ENCODE data around the gene CALU.

CALU gene

DNA sequence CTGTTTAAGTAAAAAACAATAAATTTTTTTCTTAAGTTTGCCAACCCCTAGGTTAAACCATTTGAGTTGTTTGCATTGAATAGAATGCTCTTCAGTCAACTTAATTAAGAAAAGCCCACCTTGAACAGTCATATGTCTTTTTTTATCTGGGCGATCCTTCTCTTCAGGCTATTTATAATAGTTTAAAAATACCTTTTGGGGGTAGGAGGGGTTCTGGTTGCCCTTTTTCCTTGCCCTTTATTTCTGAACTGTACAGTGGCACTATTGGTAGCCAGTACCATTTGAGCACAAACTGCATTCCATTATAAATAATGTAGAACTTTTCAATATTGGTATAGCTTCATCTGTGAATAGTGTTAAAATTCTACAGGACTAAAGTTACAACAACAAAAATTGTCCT lies 13.1 kb downstream of the CALU start:
- no peak for DNase-seq

DNA sequence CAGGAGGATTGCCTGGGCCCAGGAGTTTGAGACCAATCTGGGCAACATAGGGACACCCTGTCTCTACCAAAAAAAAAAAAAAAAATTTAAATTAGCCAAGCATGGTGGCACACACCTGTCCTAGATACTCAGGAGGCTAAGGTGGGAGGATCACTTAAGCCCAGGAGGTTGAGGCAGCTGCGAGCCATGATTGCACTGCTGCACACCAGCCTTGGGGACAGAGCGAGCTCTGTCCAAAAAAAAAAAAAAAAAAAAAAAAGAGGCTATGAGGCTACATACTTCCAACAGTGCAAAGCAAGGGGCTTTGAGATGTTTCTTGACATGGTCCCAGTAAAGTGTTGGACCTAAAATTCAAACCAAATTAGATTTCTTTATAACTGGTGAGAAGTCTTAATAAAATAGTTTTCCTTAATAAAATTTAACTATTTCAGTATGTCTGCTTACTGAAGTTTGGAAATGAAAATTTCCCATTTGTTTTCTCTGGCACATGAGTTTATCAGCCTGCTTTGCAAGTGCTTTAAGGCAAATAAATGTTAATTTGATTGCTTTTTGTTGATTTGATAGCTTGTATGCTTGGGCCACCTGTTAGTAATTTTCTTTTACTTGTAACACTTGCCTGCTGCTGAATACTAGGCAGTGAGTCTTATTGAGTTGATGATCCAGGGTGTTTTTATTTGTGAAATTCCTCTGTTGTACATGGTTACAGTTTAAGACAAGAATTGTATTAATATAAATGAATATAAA lies 16.1 kb downstream of the CALU start:
- no peak for DNase-seq

DNA sequence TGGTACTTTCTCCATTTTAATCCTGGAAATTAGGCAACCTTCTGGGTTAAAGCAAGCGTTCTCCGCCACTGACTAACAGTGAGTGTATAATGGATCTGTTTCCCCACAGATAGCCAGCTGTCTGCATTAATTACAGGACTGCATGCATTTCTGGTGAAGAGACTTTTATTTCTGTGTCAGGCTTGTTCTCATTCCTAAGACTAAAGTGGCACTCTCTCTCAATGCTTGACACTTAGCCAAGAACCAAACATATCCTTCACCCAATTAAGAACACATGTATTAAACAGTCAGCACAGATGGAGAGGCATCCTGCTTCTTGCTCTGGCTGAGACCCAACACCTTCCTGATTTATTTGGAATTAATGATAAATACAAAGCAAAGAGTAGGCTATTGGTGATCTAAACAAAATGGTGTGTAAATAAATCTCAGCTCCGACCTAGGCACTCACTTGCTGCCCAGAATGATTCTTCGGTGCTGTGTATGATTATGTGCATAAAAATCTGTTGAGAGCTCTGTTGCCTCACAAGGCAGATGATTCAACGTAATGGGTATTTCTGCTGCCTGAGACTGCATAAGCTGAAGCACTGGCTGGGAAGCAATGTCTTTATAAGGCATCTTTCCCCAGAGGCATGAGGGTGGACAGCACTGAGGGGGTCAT lies 16.8 kb downstream of the CALU start:
- DNase-seq = peak; percentile 37

DNA sequence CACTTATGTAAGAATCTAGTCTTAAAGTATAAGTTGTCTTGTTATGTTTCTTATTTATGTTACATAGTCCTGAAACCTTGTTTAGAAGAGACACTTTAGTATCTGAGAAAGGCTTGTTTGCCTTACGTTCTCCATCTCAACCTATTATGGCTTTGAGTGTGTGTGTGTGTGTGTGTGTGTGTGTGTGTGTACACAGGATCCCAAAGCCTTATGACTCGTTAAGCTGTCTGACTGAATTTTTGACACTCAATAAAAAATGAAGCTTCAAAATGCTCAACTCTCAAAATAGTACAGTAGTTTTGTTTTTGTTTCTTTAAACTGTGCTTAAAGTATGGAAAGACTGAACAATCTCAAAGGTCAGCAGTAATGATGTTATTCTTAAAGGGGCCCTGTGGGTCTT lies 18.0 kb downstream of the CALU start:
- DNase-seq = no peak

DNA sequence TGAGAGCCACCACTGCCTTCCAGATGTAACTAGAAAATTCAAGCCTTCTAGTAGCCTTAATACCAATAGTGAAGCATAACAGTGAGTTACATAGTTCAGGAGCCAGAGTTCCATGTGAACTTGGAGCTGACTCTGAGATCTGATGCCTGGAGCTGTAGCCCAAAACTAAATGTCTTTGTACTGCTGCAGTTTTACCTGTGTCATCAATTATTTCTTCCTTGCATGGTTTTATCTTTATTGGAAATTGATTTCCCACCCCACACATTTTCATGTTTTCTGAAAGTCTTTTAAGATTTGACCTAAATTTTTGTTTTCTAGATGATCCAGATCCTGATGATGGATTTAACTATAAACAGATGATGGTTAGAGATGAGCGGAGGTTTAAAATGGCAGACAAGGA lies 19.4 kb downstream of the CALU start:
- no peak for DNase-seq

DNA sequence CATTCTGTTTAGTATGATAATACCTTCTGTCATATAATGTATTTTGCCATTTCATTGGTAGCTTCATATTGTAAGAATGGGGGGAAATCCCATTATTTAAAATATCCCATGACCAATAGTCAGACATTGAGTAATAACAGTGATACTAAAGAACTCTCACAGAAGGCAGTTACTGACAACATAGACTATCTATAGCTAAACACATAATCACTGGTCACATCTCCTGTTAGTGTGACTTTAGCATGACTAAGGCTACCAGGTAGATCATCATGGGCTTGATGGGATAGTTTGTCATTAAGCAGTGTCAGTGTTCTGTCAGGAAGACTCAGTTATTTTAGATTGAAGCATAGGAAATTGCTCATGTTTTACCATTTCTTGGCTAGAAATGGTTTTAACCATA lies 20.1 kb downstream of the CALU start:
- DNase-seq = no peak

DNA sequence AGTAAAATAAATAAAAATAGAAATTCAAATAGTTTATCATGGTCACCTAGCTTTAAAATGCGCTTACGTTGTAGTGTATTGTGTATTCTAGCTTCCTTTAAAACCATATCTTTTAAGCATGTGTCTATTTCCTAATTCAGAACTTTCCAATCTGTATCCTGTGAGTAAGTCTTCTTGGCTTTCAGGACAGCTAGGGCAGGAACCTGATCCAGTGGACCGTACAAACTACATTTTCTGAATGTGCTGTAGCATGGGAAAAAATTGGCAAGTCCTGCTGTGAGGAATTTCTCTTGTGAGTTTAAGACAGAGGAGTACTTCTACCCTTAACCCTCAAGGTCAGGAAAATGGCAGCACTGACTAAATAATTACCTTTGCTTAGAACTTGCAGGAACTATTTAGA lies 24.4 kb downstream of the CALU start:
- DNase-seq = no peak

DNA sequence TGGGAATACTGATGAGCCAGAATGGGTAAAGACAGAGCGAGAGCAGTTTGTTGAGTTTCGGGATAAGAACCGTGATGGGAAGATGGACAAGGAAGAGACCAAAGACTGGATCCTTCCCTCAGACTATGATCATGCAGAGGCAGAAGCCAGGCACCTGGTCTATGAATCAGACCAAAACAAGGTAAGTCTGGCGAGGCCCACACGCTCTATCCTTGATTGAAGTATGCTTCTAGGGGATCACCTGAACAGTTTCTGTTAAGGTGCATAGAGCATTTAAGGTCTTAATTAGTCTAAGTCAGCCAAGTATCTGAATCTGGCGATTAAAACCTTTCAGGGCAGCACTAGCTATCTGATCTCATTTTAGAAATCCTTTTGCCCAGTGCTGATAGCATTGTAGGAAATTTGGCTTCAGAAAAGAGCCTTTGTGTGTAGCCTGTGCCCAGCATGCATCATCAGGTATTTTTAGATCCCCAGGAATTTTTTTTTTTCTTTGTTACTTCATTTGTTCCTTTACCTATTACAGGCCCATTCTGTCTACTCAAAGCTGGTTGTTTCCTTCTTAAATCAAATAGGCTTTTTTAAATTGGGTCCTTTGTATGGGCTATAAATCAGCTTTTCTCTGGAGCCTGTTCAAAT lies 28.4 kb downstream of the CALU start:
- DNase-seq = no peak

DNA sequence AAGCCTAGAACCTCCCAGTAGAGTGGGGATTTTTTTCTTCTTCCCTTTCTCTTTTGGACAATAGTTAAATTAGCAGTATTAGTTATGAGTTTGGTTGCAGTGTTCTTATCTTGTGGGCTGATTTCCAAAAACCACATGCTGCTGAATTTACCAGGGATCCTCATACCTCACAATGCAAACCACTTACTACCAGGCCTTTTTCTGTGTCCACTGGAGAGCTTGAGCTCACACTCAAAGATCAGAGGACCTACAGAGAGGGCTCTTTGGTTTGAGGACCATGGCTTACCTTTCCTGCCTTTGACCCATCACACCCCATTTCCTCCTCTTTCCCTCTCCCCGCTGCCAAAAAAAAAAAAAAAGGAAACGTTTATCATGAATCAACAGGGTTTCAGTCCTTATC lies 31.1 kb downstream of the CALU start:
- no peak for DNase-seq

DNA sequence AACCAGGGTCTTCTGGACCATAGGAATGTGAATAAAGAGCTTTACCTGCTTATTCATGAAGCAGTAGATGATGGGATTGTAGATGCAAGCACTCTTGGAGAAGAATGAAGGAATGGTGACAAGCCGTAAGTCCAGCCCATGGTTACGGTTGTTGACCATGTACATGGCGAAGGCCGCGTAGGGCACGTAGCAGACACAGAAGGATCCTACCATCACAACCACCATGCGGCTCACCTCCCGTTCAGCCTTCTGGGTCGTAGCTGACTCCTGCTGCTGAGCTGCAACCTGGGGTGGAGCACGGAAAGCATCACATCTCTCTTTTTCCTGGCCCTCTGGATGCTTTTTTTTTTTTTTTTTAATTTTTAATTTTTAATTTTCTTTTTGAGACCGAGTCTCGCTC lies 34.4 kb downstream of the CALU start:
- DNase-seq = no peak

DNA sequence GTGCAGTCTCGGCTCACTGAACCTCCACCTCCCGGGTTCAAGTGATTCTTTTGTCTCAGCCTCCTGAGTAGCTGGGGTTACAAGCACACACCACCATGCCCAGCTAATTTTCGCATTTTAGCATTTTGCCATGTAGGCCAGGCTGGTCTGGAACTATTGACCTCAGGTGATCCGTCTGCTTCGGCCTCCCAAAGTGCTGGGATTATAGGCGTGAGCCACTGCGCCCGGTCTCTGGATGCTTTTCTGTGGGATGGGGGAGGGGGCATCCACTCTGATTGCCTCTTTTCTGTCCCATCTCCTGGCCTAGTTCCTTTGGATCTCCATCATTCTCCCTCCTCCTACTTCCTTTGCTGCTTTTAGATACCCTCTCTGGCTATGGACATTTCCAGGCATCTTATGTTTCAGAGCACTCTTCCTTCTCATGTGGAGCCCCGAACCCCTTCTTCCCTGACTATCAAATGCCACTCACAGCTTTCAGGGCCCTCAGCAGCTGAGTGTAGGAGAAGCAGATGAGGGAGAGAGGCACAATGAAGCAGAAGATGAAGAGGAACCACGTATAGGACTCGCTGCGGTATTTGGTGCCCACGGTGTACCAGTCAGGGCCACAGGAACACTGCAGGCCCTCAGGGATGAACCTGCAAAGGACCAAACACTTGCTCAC lies 35.0 kb downstream of the CALU start:
- no peak for DNase-seq

DNA sequence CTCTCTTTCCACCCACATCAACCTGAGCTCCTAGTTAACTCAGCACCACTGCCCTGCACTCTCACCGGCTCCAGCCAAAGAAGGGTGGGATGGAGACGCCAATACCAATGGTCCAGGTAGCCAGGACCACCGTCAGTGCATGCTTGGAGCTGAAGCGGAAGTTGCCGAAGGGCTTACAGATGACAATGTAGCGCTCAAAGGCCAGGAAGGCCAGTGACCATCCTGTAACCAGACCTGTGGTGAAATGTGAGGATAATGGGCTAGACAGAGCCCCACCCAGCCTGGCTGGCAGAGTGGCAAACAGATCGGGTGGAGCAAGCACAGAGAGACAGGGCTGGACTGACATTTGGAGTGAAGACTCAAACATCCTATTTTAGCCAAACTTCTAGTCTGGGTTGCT lies 35.8 kb downstream of the CALU start:
- DNase-seq = no peak

DNA sequence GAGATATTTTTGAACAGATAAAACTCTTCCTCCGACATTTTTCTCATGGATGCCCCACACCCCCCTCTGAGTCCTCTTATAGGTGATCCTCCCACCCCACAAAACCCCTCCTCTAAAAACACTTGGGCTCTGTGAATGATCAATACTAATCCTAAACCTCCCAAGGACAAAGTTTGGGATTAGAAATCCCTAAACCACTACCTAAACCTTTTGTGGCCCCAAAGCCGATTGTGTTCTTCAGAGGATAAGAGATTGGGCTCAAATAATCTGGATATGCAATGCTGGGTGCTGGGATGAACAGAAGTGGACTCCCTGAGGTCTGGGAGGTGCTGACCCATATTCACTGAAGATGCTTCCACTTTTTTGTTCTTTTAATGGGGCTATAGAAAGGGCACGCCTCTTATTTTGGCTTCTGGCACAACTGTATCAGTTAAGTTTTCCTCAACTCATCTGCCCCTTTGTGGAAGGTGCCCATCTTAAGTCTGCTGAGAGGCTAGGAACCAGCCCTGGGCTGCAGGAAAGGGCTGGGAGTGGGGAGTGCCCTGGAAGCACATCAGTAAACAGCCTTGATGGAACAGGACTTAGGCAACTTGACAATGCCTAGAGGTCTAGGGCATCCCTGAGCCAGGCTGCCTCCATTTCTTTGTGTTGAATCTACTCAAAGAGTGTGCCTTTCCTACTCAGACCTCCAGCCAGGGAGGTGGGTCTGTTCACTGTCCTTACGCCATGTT lies 36.8 kb downstream of the CALU start, which contains the start of gene OPN1SW:
Gene OPN1SW (minus strand): TSS at position 51 of the 731 bp plus-strand sequence. CDS start 13 bp downstream, at position 38.
- no peak for DNase-seq

DNA sequence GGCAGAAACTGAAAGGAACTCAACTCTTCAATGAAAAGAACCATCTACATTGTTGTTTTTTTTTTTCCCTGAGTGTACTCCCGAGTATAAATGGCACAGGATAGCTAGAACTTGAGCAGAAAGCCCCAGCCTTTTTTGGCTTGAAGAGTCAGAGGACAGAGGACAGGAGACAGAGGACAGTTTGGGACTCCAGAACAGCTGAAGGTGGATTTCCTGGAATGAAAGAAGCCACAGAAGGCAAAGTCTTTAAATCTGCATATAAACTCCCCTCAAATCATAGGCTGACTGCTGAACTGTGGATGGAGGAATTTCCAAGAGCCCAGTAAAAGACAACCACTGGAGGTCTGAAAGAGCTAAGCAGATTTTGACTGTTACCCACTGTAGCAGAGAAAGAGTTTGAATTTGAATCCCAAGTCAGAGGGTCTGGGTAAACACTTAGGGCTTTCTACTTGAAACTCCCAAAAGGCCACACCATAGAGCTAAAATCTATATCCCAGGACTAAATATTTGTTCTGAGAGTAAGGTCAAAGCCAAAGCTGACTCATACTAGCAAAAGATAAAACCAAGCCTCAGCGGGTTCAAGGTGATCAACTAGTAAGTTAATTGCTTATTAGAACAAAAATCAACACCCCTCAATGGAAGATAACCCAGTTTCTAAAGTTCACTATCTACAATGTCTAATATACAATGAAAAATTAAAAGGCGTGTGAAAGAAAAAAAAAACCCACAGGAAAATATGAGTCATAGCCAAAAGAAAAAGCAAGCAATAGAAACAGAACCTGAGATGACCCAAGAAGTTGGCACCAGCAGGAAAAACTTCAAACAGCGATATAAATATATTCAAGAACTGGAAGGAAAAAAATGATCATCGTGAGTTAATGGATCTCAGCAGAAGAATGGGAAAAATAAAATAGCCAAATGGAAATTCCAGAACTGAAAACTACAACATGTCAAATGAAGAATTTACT lies 38.3 kb downstream of the CALU start:
- DNase-seq = no peak

DNA sequence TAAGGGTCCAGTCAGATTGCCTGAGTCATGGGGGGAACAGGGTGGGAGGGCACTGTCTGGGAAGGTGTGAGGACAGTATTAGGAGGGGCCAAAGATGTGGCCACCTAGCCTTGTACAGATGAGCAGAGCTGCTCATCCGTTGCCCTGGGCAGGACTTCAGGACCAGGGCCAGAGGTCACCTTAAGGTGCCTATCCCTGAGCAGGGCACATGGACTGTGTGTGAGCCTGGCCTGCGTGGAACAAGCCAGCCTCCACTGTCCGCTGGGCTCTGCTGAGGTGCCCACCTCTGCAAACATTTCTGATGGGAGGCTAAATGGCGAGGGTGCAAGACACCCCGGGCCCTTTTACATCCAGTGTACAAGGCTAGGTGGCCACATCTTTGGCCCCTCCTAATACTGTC lies 39.8 kb downstream of the CALU start:
- DNase-seq = no peak

DNA sequence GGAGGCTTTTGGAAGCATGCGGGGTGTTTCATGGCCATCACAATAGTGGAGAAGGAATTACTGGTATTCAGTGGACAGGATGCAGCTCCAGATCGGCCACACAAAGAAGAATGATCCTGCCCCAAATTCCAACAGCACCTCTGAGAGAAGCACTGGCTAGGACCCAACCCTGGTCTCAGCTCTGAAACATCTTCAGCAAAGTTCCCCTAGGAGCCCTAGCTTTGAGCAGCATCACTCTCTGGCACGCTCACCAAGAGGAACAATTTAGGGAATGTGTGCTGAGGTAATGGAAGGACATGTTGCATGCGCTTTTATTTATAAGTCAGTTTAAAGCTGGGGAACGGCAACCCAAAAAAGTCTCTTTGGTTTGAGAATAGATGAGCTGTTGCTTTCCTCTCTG lies 42.0 kb downstream of the CALU start:
- DNase-seq = no peak

DNA sequence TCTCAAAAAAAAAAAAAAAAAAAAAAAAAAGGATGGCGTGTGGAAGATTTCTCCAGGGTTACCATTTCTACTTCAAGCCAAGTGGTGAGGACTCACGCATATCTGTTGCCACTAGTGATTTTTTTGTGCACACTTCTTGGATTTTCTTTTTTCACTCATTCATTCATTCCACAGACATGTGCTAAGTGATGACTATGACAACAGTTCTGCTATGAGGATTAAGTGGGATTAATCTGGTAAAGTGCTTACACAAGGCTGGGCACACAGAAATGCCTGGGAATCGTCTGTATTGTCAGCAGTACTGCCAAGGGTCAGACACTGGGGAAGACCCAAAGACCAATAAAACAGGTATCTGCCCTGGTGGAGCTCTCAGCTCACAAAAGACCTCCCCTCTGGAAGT lies 42.7 kb downstream of the CALU start:
- no peak for DNase-seq

DNA sequence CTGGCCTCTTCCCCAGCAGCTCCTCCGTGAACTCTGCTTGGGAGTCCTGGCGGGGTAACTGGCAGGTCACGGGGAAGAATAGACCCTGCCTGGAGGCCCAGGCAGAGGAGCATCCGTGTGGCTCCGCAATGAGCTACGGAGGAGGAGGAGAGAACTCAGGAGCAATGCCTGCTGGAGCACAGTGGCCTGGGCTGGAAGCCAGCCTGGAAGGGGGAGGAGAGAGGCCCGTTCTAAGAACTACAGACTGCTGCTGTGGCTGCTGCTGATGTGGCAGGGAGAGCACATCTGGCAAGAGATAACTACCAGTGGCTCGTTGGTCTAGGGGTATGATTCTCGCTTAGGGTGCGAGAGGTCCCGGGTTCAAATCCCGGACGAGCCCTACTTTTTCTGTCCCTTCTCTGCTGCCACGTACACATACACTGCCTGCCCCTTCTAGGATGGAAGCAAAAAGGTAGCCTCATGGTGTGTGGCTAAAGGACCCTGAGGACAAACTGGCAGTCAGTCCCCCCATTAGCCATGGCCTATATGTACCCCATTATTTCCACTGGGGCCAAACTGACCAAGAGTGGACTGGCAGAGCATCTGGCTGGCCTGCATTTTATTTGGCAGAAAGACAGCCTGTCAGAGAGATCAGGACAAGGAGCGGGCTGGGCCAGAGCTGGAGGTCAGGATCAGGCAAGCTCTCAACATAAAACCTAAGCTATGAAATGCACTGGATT lies 44.1 kb downstream of the CALU start:
- DNase-seq = peak; percentile 72

DNA sequence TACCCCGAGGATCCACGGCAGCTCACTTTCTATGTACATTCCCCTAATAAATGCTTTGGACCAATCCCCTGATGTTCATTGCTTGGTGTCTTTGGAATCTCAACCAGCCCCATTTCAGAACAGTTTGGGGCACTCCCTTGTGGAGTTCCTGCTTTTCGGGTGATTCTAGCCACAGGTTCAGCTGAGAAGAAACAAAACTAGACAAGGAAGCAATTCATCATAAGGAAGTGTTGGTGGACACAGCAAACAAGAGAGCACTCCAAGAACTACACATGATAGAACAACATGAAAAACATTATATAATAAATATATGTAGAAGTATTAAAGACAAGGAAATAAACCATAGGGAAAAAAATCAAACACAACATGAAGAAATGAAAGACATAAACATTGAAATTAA lies 46.6 kb downstream of the CALU start:
- no peak for DNase-seq

DNA sequence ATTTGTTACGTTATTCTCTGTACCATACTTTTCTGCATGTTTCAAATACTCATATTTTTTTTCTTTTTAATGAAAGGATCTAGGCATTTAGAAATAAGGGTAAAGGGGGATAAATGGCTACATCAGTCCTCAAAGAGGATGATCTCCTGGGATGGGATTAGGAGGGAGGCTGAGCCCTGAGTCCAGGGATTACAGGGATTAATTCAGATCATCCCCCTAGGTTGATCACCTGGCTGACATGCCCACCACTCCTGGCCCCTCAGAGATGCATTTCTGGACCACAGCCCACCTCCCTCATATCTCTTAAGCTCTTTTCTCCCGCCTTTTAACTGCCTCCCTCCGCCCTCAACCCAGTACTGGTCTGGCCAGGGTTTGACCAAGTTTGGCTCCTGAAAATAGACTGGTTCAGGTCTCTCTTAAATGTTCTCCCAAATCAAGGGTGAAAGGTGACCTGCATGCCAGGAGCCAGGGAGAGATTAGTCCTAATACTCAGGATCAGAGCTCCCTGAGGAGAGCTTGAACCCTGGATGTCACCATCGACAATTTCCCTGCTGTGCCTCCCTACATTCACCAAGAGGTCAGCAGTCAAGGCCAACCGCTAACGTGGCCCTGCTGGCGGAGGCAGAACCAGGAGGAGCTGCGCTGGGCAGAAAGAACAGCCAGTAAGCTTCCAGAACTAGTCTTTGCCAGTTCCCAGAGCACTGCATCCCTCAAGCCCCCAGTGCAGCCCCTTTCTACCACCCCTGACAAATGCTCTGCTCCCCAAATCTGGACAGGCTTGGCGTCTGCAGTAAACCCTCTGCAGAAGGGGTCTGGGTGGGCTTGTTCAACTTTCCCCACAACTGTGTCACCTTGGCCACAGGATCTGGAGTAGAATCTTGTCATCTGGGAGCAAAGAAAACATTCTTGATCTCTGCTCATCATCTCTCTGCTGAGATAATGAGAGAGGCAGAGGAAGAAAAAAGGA lies 49.6 kb downstream of the CALU start:
- no peak for DNase-seq

All from eye (tissue), 1 donor.